ENCODE results near the gene LYRM4.

The LYRM4 gene

GRCh38 chr6:5205877-5206850 lies 54.6 kb downstream of the LYRM4 start:
- DNase-seq (ENCODE audit: low read depth, low spot score) = peak; percentile 68

GRCh38 chr6:5205035-5205507 lies 55.7 kb downstream of the LYRM4 start:
- no peak for DNase-seq (ENCODE audit: low read depth, low spot score)

DNA sequence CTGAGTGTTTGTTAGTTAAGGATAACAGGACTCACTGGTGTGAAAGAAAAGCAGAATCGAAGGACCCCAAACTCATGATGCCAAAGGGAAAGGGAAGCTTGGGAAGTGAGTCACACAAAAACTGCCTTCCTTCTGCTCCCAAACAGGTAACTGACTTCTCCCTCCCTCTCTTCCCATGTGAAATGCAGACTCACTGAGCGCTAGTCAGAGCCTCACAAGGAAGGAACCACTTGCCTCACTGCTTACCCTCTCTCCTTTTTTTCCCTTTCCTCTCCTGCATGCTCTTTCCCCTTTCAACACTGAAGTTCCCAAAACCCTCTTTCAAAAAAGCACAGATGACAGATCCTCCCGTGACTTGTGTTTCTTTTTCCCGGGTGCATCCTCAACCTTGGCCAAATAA lies 56.4 kb downstream of the LYRM4 start:
- no peak for DNase-seq (ENCODE audit: low read depth, low spot score)

DNA sequence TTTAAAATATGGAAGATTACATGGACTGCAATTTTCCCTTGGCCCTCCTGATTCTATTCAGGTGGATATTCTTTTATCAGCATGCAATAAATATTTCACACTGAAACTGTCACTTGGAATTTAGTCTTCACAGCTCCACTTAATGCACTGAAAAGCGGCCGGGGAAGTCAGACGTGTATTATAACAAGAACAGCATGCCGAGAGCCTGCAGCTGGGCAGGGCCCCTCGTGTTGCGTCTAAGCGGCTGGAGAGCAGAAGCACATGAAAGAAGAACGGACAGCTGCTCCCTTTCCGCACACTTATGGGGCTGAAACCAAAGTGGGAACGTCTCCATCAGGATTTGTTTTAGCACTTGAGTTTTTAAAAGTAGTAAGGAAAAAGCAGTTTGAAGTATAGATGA lies 57.2 kb downstream of the LYRM4 start:
- DNase-seq (ENCODE audit: low read depth, low spot score) = no peak

DNA sequence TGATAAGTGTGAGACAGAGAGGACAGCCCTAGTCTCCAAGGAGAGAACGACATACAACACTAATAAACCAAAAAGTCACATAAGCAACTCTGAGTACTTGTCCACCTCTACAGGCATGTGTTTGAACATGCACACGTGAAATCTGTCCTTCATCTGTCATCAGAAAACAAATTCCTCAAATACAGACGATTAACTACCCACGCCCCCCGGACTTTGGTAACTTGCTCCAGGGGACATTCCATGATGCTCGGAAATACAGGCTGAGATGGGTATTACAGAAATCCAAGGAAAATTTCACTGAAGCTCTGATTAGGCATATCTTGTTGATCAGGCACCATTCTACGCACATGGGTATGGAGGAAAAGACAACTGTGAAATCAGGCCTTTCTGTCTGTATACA lies 57.8 kb downstream of the LYRM4 start:
- no peak for DNase-seq (ENCODE audit: low read depth, low spot score)

GRCh38 chr6:5202206-5202605 lies 58.5 kb downstream of the LYRM4 start:
- DNase-seq (ENCODE audit: low read depth, low spot score) = no peak

DNA sequence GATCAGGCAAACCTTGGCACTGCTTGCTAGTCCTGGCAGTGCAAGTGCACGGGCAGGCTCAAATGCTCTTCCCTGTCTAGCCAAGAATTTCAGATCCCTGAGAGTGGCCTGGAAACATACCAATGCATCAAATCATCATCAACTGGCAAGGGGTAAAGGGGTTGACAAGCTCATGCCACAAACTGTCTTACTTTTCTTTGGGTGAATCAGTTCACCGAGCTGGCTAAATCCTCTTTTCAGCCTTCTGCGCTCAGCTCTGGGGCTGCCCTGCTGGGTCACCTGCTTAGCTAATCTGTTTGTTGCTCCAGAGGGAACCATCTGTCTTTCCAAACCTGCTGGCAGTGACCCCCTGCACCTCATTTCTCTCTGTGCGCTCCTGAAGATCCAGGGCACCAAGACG lies 59.5 kb downstream of the LYRM4 start:
- peak; percentile 34 for DNase-seq (ENCODE audit: low read depth, low spot score)

DNA sequence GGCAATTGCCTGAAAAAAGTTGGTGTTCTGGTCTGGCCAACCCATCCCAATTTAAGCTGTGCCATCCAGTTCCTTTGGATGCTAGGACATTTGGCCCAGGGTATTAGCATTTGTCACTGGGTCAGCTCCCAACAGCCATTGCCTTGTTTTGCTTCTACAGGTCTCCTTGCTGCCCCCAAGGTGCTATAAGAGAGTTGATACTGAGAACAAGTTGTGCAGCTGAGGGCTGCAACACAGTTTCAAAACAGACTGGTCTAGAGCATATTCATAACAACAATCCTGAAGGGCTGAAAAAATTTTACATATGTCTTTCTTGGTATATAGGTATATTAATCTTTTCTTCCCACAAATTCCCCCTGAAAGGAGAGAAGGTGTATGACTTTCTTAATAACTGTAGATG lies 61.0 kb downstream of the LYRM4 start:
- no peak for DNase-seq (ENCODE audit: low read depth, low spot score)

GRCh38 chr6:5199283-5199682 lies 61.5 kb downstream of the LYRM4 start:
- no peak for DNase-seq (ENCODE audit: low read depth, low spot score)

- no peak for DNase-seq (ENCODE audit: low read depth, low spot score)
These were observed 63.7 kb downstream of the LYRM4 start for GRCh38 chr6:5197084-5197483.

DNA sequence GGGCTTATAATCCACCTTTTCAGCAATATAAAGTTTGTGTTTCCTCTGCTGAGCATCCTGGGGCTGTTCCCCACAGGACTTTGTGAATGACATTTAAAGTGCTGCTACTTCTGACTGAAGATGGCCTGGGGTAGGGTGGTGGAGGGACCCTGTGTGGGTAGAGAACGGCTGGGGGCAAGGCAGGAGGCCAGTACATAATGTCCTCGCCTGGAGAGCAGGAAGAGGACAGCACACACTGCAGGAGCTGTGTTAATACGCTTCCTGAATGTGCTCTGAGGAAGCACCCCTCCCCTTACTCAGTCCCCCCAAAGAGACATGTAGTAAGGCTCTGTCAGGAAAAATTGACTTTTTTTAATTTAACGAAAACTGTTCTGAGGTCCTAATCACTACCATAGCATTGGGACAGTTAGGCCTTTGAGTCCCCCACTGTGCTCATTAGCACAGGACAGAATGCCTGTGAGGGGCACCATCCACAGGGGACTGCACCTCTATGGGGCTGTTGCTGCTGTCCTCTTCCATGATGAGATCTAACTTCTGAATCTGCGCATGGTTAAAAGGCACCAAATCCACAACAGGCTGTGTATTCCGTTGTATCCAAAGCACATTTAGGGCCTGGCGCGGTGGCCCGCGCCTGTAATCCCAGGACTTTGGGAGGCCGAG lies 68.5 kb downstream of the LYRM4 start:
- DNase-seq (ENCODE audit: low read depth, low spot score) = no peak

DNA sequence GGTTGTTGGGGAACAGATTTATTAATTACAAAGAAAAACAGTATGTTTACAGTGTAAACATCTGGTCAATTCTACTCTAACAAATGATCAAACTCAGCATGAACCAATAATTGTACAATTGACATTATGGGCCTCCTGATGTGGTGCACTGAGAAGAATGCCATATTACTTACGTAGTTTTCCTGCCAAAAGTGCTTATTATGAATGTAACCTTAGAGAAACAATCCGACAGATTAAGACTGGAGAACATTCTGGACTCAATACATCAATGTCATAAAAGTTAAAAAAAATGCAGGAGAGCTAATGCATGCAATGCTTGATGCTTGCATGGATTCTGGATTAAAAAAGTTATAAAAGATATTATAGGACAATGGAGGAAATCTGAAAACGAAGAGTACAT lies 69.0 kb downstream of the LYRM4 start:
- DNase-seq (ENCODE audit: low read depth, low spot score) = no peak

DNA sequence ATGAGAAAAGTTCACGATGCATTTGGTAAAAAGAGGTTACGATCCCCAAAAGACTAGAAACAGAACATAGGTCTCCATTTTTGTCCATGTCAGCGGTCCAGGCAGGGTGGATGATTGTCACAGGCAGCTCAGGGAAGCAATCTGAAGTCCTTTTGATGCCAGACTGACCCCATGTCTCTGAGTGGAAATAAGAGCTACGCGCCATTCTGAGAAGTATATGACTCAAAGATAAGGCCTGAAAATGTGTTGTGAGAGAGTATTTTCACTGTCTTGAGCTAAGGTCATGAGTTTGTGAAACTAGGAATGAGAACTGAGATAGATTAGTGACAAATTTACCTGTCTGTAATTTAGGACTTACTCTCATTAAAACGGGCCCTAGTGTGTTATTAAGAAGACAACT lies 69.5 kb downstream of the LYRM4 start:
- DNase-seq (ENCODE audit: low read depth, low spot score) = no peak

DNA sequence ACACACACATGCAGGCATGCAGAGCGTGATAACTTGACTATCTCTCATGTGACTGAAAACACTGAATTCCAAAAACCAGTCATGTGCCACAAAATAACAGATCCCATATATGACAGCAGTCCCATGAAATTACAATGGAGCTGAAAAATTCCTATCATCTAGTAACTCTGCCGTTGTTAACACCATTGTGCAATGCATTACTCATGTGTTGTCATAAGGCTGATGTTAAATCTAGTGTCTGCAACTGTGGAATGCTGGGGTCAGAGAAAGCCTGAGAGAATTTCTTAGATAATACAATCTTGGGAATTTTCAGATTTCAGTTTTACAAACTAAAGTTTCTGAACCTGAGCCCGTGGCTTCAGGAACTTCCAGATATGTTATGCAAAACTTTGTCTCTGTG lies 70.2 kb downstream of the LYRM4 start:
- DNase-seq (ENCODE audit: low read depth, low spot score) = peak; percentile 83

- DNase-seq (ENCODE audit: low read depth, low spot score) = no peak
These were observed 72.1 kb downstream of the LYRM4 start for GRCh38 chr6:5188646-5189045.

DNA sequence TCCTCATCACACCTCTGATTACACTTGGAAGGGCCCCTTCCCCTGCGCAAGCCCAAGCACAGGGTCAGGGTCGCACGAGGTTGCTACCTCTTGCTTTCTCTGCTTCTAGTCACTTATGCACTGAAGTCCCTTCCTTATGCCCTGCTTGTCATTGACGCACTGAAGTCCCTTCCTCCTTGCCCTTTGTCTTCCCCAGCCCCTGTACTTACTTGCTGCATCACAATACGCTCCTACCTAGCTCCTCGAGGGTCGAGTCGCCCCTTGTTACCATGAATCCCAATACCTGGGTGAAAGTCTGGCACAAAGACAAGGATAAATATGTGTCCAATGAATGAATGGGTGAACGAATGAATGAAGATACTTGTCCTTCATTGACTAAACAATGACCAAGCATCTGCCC lies 75.9 kb downstream of the LYRM4 start:
- DNase-seq (ENCODE audit: low read depth, low spot score) = no peak

GRCh38 chr6:5184218-5184617 lies 76.5 kb downstream of the LYRM4 start:
- no peak for DNase-seq (ENCODE audit: low read depth, low spot score)

GRCh38 chr6:5181510-5182317 lies 79.0 kb downstream of the LYRM4 start:
- no peak for DNase-seq (ENCODE audit: low read depth, low spot score)

DNA sequence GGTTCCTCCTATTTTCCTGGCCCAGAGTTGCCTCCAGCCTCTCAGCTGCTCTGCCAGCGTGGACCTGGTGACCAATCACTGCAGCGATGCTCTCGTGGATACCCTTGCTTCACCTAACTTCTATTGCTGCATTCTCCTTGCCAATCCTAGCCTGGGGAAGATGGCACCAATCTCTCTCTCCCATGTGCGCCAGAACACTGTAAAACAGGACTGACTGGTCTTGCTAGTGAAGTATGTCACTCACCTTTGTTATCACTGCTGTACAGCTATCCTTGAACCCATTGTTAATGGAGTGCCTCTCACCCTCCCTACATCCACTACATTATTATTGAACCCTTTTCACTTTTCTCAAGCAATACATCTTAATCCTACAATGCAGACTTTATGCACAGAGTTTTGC lies 80.1 kb downstream of the LYRM4 start:
- no peak for DNase-seq (ENCODE audit: low read depth, low spot score)

DNA sequence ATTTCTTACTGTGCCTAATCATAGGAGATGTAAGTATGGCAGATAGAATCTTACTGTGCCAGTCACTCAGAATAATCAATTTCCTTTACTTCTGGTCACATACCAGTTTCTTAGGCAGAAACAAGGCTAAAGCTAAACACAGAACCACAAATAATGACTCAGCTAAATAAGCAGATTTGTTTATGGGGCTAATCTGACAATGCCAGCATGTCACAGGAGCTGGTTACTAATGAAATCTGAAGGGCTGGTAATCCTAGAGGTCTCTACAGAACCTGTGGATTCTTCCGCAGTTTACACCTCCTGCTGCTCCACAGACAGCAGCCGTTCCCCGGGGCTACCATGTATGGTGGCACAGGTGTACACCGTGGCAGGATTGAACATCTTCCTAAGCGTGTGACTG lies 80.8 kb downstream of the LYRM4 start:
- DNase-seq (ENCODE audit: low read depth, low spot score) = peak; percentile 31

DNA sequence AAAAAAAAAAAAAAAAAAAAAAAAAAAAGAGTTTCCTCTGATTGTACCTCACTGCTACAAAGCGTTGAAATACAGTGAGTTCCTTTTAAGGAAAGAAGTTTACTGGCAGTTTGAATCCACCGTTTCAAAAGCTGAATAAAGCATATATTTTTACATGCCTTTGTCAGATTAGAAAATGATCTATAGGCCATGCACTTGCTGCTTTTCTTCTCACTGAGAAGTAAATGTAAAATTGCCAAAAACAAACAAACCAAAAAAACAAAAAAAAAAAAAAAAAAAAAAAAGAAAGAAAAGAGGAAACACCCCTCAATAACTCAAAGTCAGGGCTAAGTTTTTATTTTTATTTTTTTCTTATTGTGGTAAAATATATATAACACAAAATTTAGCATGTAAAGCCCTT lies 81.9 kb downstream of the LYRM4 start:
- no peak for DNase-seq (ENCODE audit: low read depth, low spot score)

DNA sequence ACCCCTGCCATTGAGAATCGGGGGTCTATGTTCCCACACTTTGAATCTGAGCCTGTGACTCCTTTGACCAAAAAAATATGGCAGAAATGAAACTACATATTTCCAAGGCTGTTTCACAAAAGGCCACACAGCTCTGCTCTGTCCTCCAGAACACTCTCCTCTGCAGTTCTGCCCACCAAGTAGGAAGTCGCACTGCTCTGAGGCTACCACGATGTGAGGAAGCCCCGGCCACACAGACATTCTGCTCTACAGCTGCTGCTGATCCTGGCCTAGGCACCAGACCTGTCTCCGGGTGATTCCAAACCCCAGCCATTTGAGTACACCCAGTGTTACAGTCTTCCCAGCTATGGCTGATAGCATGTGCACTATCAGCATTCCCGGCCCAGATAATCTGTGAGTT lies 85.1 kb downstream of the LYRM4 start:
- no peak for DNase-seq (ENCODE audit: low read depth, low spot score)
